H9 (cell line): Measurements from ENCODE around the gene XPNPEP3. TPM values are rescaled to one million over a fixed set of nuclear protein-coding genes. Genes with fewer than 3 reads are reported as not detected.
A peak's percentile ranks its signal among the peaks of the same experiment; 100 is the strongest.

ENCODE experiments used
- DNase-seq: peaks from one replicate; pipeline ENCODE4 v3.0.0-alpha.2; 2017
- H2AFZ ChIP-seq: one replicate; pipeline ENCODE4 v1.6.1; 2013; ENCODE audit warnings: mild to moderate bottlenecking, low read length, control low read depth, moderate library complexity
- H2AK5ac ChIP-seq: 2 replicates; pipeline ENCODE4 v1.6.1; 2013; ENCODE audit warnings: low read length, control low read depth, mixed read lengths; ENCODE audit not compliant: insufficient read length
- H2BK120ac ChIP-seq: one replicate; pipeline ENCODE4 v1.6.1; 2013; ENCODE audit warnings: low read depth, mild to moderate bottlenecking, low read length, control low read depth, inconsistent platforms; ENCODE audit not compliant: poor library complexity, severe bottlenecking
- H2BK12ac ChIP-seq: 2 replicates; pipeline ENCODE4 v1.6.1; 2013; ENCODE audit warnings: low read length, control low read depth, mixed read lengths, low read depth; ENCODE audit not compliant: insufficient read length
- H2BK15ac ChIP-seq: 2 replicates; pipeline ENCODE4 v1.6.1; 2013; ENCODE audit warnings: low read depth, low read length, control low read depth
- H2BK20ac ChIP-seq: one replicate; pipeline ENCODE4 v1.6.1; 2013; ENCODE audit warnings: low read depth, mild to moderate bottlenecking, low read length, control low read depth, inconsistent platforms; ENCODE audit not compliant: poor library complexity, severe bottlenecking
- H2BK5ac ChIP-seq: 2 replicates; pipeline ENCODE4 v1.6.1; 2013; ENCODE audit warnings: low read length, control low read depth, mixed read lengths; ENCODE audit not compliant: insufficient read length
- H3K14ac ChIP-seq: 2 replicates; pipeline ENCODE4 v1.6.1; 2013; ENCODE audit warnings: low read length, control low read depth; ENCODE audit not compliant: insufficient read depth
- H3K18ac ChIP-seq: 2 replicates; pipeline ENCODE4 v1.6.1; 2013; ENCODE audit warnings: low read depth, mild to moderate bottlenecking, mixed read lengths, low read length, control low read depth; ENCODE audit not compliant: insufficient read length
- H3K23ac ChIP-seq: 2 replicates; pipeline ENCODE4 v1.6.1; 2013; ENCODE audit warnings: low read length, control low read depth, mixed read lengths, low read depth; ENCODE audit not compliant: insufficient read length
- H3K23me2 ChIP-seq: 2 replicates; pipeline ENCODE4 v1.6.1; 2013; ENCODE audit warnings: low read depth, mild to moderate bottlenecking, mixed read lengths, low read length, control low read depth; ENCODE audit not compliant: insufficient read length, poor library complexity, severe bottlenecking
- H3K27ac ChIP-seq: 2 replicates; pipeline ENCODE4 v1.5.1; 2013; ENCODE audit warnings: low read length, control low read depth, mixed read lengths, low read depth; ENCODE audit not compliant: insufficient read length
- H3K27me3 ChIP-seq: 2 replicates; pipeline ENCODE4 v1.6.1; 2013; ENCODE audit warnings: low read length, control low read depth, inconsistent platforms; ENCODE audit not compliant: insufficient read depth
- H3K4ac ChIP-seq: 2 replicates; pipeline ENCODE4 v1.6.1; 2013; ENCODE audit warnings: low read depth, mild to moderate bottlenecking, control low read depth, inconsistent platforms, low read length, moderate library complexity
- H3K4me1 ChIP-seq: 2 replicates; pipeline ENCODE4 v1.6.1; 2013; ENCODE audit warnings: low read length, control low read depth, inconsistent platforms; ENCODE audit not compliant: insufficient read depth
- H3K4me2 ChIP-seq: 2 replicates; pipeline ENCODE4 v1.6.1; 2013; ENCODE audit warnings: low read length, control low read depth, mixed read lengths; ENCODE audit not compliant: insufficient read length, insufficient read depth
- H3K56ac ChIP-seq: 2 replicates; pipeline ENCODE4 v1.6.1; 2013; ENCODE audit warnings: low read depth, mild to moderate bottlenecking, mixed read lengths, low read length, control low read depth; ENCODE audit not compliant: insufficient read length
- H3K79me1 ChIP-seq: 2 replicates; pipeline ENCODE4 v1.6.1; 2013; ENCODE audit warnings: low read depth, mild to moderate bottlenecking, moderate library complexity, low read length, control low read depth, inconsistent platforms; ENCODE audit not compliant: insufficient read depth, poor library complexity, severe bottlenecking
- H3K79me2 ChIP-seq: 2 replicates; pipeline ENCODE4 v1.6.1; 2013; ENCODE audit warnings: low read length, control low read depth, inconsistent platforms; ENCODE audit not compliant: insufficient read depth
- H3K9ac ChIP-seq: 2 replicates; pipeline ENCODE4 v1.6.1; 2013; ENCODE audit warnings: low read length, control low read depth, mixed read lengths; ENCODE audit not compliant: insufficient read length; ENCODE audit errors: extremely low read depth
- H3K9me3 ChIP-seq: one replicate; pipeline ENCODE4 v1.6.1; 2013; ENCODE audit warnings: low read depth, low read length, inconsistent platforms; ENCODE audit not compliant: control insufficient read depth
- H3T11ph ChIP-seq: one replicate; pipeline ENCODE4 v1.6.1; 2013; ENCODE audit warnings: mild to moderate bottlenecking, low read length, control low read depth, inconsistent platforms
- H4K20me1 ChIP-seq: one replicate; pipeline ENCODE4 v1.6.1; 2013; ENCODE audit not compliant: control insufficient read depth, insufficient read length, insufficient read depth
- H4K5ac ChIP-seq: 2 replicates; pipeline ENCODE4 v1.6.1; 2013; ENCODE audit warnings: low read depth, mild to moderate bottlenecking, mixed read lengths, low read length, control low read depth; ENCODE audit not compliant: insufficient read length
- H4K8ac ChIP-seq: replicated peaks from 2 replicates; pipeline ENCODE4 v1.6.1; 2013; ENCODE audit warnings: low read length, control low read depth, mixed read lengths, low read depth; ENCODE audit not compliant: insufficient read length
- H4K91ac ChIP-seq: 2 replicates; pipeline ENCODE4 v1.6.1; 2013; ENCODE audit warnings: low read depth, mild to moderate bottlenecking, moderate library complexity, mixed read lengths, low read length, control low read depth; ENCODE audit not compliant: insufficient read length
- H3K27ac Mint-ChIP-seq, 3 experiments: 2 replicates in 2 of 3; 3 replicates in 1 of 3; pipeline ENCODE4 v1.8.0; 2020 to 2021; ENCODE audit warnings: mixed read lengths in 3 of 3, mild to moderate bottlenecking in 1 of 3, moderate library complexity in 1 of 3
- H3K27me3 Mint-ChIP-seq: 2 replicates; pipeline ENCODE4 v1.8.0; 2021; ENCODE audit warnings: low read depth, mild to moderate bottlenecking, moderate library complexity, mixed read lengths
- H3K36me3 Mint-ChIP-seq, 3 experiments: 2 replicates in 2 of 3; 3 replicates in 1 of 3; pipeline ENCODE4 v1.8.0; 2020 to 2021; ENCODE audit warnings: low read depth in 3 of 3, mixed read lengths in 3 of 3; ENCODE audit not compliant: insufficient read depth in 1 of 3
- H3K4me1 Mint-ChIP-seq, 2 experiments: 2 replicates each; pipeline ENCODE4 v1.8.0; 2020; ENCODE audit warnings: mixed read lengths in 2 of 2
- H3K4me3 Mint-ChIP-seq, 2 experiments: 2 replicates in 1 of 2; 3 replicates in 1 of 2; pipeline ENCODE4 v1.8.0; 2020 to 2021; ENCODE audit warnings: mild to moderate bottlenecking in 2 of 2, mixed read lengths in 2 of 2, moderate library complexity in 1 of 2
- H3K9me3 Mint-ChIP-seq, 2 experiments: 2 replicates in 1 of 2; 3 replicates in 1 of 2; pipeline ENCODE4 v1.8.0; 2020; ENCODE audit warnings: mild to moderate bottlenecking in 2 of 2, mixed read lengths in 2 of 2, moderate library complexity in 1 of 2
- WGBS: extraction: QIAGEN DNeasy Blood & Tissue Kit; methylation state at CpG from one replicate; pipeline ENCODE4 v1.1.7; 2013; ENCODE audit warnings: missing lambda C conversion rate, low lambda C conversion rate, mixed read lengths; ENCODE audit not compliant: insufficient read length; ENCODE audit errors: extremely low coverage; 5-methylcytosine and 5-hydroxymethylcytosine counted together
- total RNA-seq: library from RNA; stranded (reverse); gene quantifications from 2 replicates; pipeline ENCODE4 v1.2.1, GENCODE V29; 2021
- TF ChIP-seq, protein P1 (sequence below): fragments of 200-600 bp; sonication (generic); conservative IDR thresholded peaks from 3 replicates; pipeline ENCODE4 v1.8.0; 2021; ENCODE audit warnings: antibody characterized with exemption, mild to moderate bottlenecking

XPNPEP3 gene
- total RNA-seq, 1 experiment from 2014 or later, result 18.3 TPM

DNA sequence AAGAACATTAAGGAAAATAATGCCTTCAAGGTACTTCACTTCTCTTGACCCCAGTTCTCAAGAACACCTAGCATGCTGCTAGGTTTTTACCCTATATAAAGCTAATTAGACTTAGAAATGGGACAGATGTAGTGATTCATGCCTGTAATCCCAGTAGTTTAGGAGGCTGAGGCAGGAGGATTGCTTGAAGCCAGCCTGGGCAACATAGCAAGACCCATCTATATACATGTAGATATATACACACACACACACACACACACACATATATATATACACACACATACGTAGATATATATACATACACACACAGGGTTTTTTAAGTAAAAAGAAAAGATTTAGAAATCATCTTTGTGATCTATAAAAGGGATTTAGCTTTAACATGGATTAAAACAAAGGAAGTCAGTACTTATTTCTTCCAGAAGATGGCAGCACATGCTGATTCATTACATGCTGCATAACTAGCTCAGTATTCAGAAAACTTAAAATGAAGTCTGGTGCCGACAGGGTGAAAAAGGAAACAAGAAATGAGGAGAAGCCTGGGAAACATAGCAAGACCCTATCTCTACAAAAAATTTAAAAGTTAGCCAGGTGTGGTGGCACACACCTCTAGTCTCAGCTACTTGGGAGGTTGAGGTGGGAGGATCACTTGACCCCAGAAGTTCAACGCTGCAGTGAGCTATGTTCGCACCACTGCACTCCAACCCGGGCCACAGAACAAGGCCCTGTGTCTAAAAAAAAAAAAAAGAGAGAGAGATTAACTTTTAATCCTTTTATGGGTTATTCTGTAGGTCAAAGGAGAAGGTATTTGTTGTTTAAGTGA is 65.7 kb downstream of the XPNPEP3 start:
- H4K8ac ChIP-seq, result no peak overlapping the region
- no peak overlapping the region for H4K91ac ChIP-seq
- H3K27me3 ChIP-seq, result no peaks in the 10 kb centered on the region
- no peaks in the 10 kb centered on the region for H3K4me1 ChIP-seq
- H3K23me2 ChIP-seq, result no peaks in the 10 kb centered on the region
- no peak overlapping the region for H2BK15ac ChIP-seq
- H3K4ac ChIP-seq, result no peak overlapping the region
- H3K23ac ChIP-seq, result no peak overlapping the region
- no peak overlapping the region for H3K18ac ChIP-seq
- Mint-ChIP-seq H3K27ac (no peak overlapping the region), H3K4me1 (no peaks in the 10 kb centered on the region), H3K4me3 (no peak overlapping the region), H3K36me3 (peaks cover 16 to 44% (median 37%) of the 10 kb centered on the region in 3 experiments; a peak in 6 of 7 replicates), H3K9me3 (no peaks in the 10 kb centered on the region), H3K27me3 (no peaks in the 10 kb centered on the region)
- no peak overlapping the region for H4K5ac ChIP-seq
- H2BK12ac ChIP-seq, result no peak overlapping the region
- no peak overlapping the region for H3K56ac ChIP-seq
- H2BK20ac ChIP-seq, result no peak overlapping the region
- no peak overlapping the region for H2AFZ ChIP-seq
- no peak overlapping the region for H3K14ac ChIP-seq
- H3K27ac ChIP-seq, result no peak overlapping the region
- H3K4me2 ChIP-seq, result no peak overlapping the region
- DNase-seq, result no peak
- no peaks in the 10 kb centered on the region for H3K9me3 ChIP-seq
- no CpG with 5 or more reads among the region's 5 CpGs for WGBS
- no peak overlapping the region for H2BK120ac ChIP-seq
- TF ChIP-seq, protein P1, sequence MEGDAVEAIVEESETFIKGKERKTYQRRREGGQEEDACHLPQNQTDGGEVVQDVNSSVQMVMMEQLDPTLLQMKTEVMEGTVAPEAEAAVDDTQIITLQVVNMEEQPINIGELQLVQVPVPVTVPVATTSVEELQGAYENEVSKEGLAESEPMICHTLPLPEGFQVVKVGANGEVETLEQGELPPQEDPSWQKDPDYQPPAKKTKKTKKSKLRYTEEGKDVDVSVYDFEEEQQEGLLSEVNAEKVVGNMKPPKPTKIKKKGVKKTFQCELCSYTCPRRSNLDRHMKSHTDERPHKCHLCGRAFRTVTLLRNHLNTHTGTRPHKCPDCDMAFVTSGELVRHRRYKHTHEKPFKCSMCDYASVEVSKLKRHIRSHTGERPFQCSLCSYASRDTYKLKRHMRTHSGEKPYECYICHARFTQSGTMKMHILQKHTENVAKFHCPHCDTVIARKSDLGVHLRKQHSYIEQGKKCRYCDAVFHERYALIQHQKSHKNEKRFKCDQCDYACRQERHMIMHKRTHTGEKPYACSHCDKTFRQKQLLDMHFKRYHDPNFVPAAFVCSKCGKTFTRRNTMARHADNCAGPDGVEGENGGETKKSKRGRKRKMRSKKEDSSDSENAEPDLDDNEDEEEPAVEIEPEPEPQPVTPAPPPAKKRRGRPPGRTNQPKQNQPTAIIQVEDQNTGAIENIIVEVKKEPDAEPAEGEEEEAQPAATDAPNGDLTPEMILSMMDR, result peak; percentile 79
- H4K20me1 ChIP-seq, result no peaks in the 10 kb centered on the region
- H2AK5ac ChIP-seq, result no peak overlapping the region
- no peak overlapping the region for H3T11ph ChIP-seq
- no peak overlapping the region for H3K9ac ChIP-seq
- H2BK5ac ChIP-seq, result no peak overlapping the region
- no peaks in the 10 kb centered on the region for H3K79me1 ChIP-seq
- H3K79me2 ChIP-seq, result no peaks in the 10 kb centered on the region
